ENCODE results near the gene LRRC8A. TPM values are rescaled to one million over a fixed set of nuclear protein-coding genes. Genes with fewer than 3 reads are reported as not detected.
A peak's percentile ranks its signal among the peaks of the same experiment; 100 is the strongest.

The LRRC8A gene
- total RNA-seq, 2 experiments from 2014 or later: 22.9 to 26.9 TPM

DNA sequence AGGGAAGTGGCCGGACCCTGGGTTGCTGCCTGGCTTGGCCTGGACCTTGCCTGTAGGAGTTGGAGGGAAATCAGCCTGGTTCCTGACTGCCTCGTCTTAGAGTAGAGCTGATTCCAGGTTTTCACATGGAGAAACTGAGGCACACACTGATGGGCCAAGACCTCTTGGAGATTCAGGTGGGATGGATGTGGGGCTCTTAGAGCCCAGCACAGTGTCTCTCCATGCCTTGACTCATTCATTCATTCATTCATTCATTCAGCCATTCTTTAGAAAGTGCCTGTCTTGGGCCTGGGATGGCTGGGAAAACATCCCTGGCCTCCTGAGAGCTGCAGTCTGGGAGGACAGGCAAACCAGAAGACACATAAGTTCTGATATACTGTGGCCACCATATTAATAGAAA, 2.2 kb downstream of the LRRC8A start:
- H4K20me1 ChIP-seq (ENCODE audit: insufficient read depth, low read length): no peaks in the 10 kb centered on the region
- peak overlapping the region; percentile 90 for H3K4me2 ChIP-seq (ENCODE audit: low read length)
- no peaks in the 10 kb centered on the region for H3K9me3 ChIP-seq (ENCODE audit: low read length)
- intact Hi-C loops (cut with micrococcal nuclease; ENCODE audit: unreplicated experiment): no loop called here
- TF ChIP-seq EZH2phosphoT487 (IDR thresholded peaks at IDR 0.05; ENCODE audit: borderline replicate concordance, low read depth, low read length): no peak
- TF ChIP-seq, protein P1, sequence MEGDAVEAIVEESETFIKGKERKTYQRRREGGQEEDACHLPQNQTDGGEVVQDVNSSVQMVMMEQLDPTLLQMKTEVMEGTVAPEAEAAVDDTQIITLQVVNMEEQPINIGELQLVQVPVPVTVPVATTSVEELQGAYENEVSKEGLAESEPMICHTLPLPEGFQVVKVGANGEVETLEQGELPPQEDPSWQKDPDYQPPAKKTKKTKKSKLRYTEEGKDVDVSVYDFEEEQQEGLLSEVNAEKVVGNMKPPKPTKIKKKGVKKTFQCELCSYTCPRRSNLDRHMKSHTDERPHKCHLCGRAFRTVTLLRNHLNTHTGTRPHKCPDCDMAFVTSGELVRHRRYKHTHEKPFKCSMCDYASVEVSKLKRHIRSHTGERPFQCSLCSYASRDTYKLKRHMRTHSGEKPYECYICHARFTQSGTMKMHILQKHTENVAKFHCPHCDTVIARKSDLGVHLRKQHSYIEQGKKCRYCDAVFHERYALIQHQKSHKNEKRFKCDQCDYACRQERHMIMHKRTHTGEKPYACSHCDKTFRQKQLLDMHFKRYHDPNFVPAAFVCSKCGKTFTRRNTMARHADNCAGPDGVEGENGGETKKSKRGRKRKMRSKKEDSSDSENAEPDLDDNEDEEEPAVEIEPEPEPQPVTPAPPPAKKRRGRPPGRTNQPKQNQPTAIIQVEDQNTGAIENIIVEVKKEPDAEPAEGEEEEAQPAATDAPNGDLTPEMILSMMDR (conservative IDR thresholded peaks at IDR 0.05; ENCODE audit: low read length): no peak
- H3K9me2 ChIP-seq (ENCODE audit: insufficient read depth, low read length): no peaks in the 10 kb centered on the region
- H3K79me2 ChIP-seq (ENCODE audit: insufficient read depth, low read depth, low read length): peaks cover 47% of the 10 kb centered on the region
- H3K27ac ChIP-seq (ENCODE audit: low read depth, low read length, poor library complexity, severe bottlenecking): no peak overlapping the region
- ChIA-PET CTCF (ENCODE audit: unreplicated experiment) (no interaction called here), POLR2A (no interaction called here)
- no peak overlapping the region for H2AFZ ChIP-seq (ENCODE audit: low read length)
- peaks cover 54% of the 10 kb centered on the region for H3K36me3 ChIP-seq (ENCODE audit: insufficient read depth, low read length)
- H3K4me3 ChIP-seq (ENCODE audit: low read depth, low read length, poor library complexity, severe bottlenecking): no peak overlapping the region
- no peak for DNase-seq (ENCODE audit: low spot score)
- H3K4me1 ChIP-seq (ENCODE audit: insufficient read depth, low read length, poor library complexity, severe bottlenecking): peaks cover 30% of the 10 kb centered on the region
- BruUV-seq (replicated peaks): TSS peak; percentile 15

DNA sequence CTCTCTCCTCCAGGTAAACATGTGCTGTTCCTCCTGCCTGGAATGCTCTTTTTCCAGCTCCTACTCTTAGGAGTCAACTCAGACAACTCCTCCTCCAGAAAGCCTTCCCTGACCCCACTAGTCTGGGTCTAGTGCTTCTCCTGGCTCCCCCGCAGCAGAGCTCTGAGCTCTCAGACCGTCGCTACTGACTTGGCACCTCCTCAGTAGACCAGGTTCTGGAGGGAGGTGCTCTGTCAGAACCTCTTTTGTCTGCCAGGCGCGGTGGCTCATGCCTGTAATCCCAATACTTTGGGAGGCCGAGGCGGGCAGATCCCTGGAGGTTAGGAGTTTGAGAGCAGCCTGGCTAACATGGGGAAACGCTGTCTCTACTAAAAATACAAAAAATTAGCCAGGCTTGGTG, 3.4 kb downstream of the LRRC8A start:
- H3K79me2 ChIP-seq (ENCODE audit: insufficient read depth, low read depth, low read length): peaks cover 35% of the 10 kb centered on the region
- POLR2A ChIA-PET: interaction anchor here (0.6 kb wide), 1 partner anchor 97 kb away, joined by 3 read pairs; no protein-coding TSS in a partner anchor
- no peak for TF ChIP-seq EZH2phosphoT487 (IDR thresholded peaks at IDR 0.05; ENCODE audit: borderline replicate concordance, low read depth, low read length)
- TF ChIP-seq, protein P1 (conservative IDR thresholded peaks at IDR 0.05; ENCODE audit: low read length): no peak
- DNase-seq (ENCODE audit: low spot score): no peak
- H2AFZ ChIP-seq (ENCODE audit: low read length): no peak overlapping the region
- H3K36me3 ChIP-seq (ENCODE audit: insufficient read depth, low read length): peaks cover 58% of the 10 kb centered on the region
- no peak overlapping the region for H3K4me2 ChIP-seq (ENCODE audit: low read length)
- no peaks in the 10 kb centered on the region for H3K9me2 ChIP-seq (ENCODE audit: insufficient read depth, low read length)
- CTCF ChIA-PET (ENCODE audit: unreplicated experiment): no interaction called here
- no peaks in the 10 kb centered on the region for H3K9me3 ChIP-seq (ENCODE audit: low read length)
- H3K4me1 ChIP-seq (ENCODE audit: insufficient read depth, low read length, poor library complexity, severe bottlenecking): peaks cover 18% of the 10 kb centered on the region
- H4K20me1 ChIP-seq (ENCODE audit: insufficient read depth, low read length): no peaks in the 10 kb centered on the region
- H3K4me3 ChIP-seq (ENCODE audit: low read depth, low read length, poor library complexity, severe bottlenecking): no peak overlapping the region
- intact Hi-C loops (cut with micrococcal nuclease; ENCODE audit: unreplicated experiment): no loop called here
- BruUV-seq (replicated peaks): no TSS peak
- H3K27ac ChIP-seq (ENCODE audit: low read depth, low read length, poor library complexity, severe bottlenecking): no peak overlapping the region

DNA sequence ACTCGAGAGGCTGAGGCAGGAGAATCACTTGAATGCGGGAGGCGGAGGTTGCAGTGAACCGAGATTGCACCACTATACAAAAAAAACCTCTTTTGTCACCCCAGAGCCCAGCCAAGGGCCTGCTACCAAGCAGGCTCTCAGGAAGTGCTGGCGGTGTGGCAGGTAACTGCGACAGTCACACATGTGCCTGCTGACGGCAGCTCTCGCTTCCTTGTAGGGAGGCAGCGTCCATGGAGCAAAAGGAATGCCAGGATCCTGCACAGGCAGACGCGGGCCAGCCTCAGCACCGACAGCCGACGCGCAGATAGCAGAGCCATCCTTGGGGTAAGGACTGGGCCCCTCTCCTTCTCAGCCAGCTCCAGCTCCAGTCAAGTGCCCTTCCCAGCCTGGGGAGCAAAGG, 3.9 kb downstream of the LRRC8A start:
- Histone ChIP-seq H3K4me1 (ENCODE audit: insufficient read depth, low read length, poor library complexity, severe bottlenecking) (peaks cover 14% of the 10 kb centered on the region), H4K20me1 (ENCODE audit: insufficient read depth, low read length) (no peaks in the 10 kb centered on the region), H3K9me3 (ENCODE audit: low read length) (no peaks in the 10 kb centered on the region), H3K4me2 (ENCODE audit: low read length) (no peak overlapping the region), H3K36me3 (ENCODE audit: insufficient read depth, low read length) (peaks cover 62% of the 10 kb centered on the region), H3K4me3 (ENCODE audit: low read depth, low read length, poor library complexity, severe bottlenecking) (no peak overlapping the region), H2AFZ (ENCODE audit: low read length) (no peak overlapping the region), H3K27ac (ENCODE audit: low read depth, low read length, poor library complexity, severe bottlenecking) (no peak overlapping the region), H3K9me2 (ENCODE audit: insufficient read depth, low read length) (no peaks in the 10 kb centered on the region), H3K79me2 (ENCODE audit: insufficient read depth, low read depth, low read length) (peaks cover 31% of the 10 kb centered on the region)
- BruUV-seq (replicated peaks): no TSS peak
- ChIA-PET CTCF (ENCODE audit: unreplicated experiment) (no interaction called here), POLR2A (no interaction called here)
- intact Hi-C loops (cut with micrococcal nuclease; ENCODE audit: unreplicated experiment): no loop called here
- no peak for TF ChIP-seq EZH2phosphoT487 (IDR thresholded peaks at IDR 0.05; ENCODE audit: borderline replicate concordance, low read depth, low read length)
- TF ChIP-seq, protein P1 (conservative IDR thresholded peaks at IDR 0.05; ENCODE audit: low read length): no peak
- no peak for DNase-seq (ENCODE audit: low spot score)

All from OCI-LY7 (cell line).